Activated T-helper 2 cell treated with anti-CD3 and anti-CD28 coated beads, Interferon-gamma antibody, Interleukin-2, Interleukin-4, amounts not matched to agents 10 μg/mL and 5 μg/mL and 100 μg/mL, durations not matched to agents 14 hours and 24 hours and 36 hours (primary cell): ENCODE results near the gene RABL3. TPM values are rescaled to one million over a fixed set of nuclear protein-coding genes. Genes with fewer than 3 reads are reported as not detected.
"Not testable (repeated sequence)": the region's sequence is repeated elsewhere in the genome, so short reads cannot be mapped to it uniquely, and the experiment has no call there.

ENCODE experiments used
- DNase-seq: peaks from one replicate; pipeline ENCODE4 v3.0.0; 2021; ENCODE audit warnings: low spot score
- H3K27ac Mint-ChIP-seq: one replicate; pipeline ENCODE4 v1.8.0; 2021; ENCODE audit warnings: mixed read lengths
- H3K27me3 Mint-ChIP-seq: one replicate; pipeline ENCODE4 v1.8.0; 2021; ENCODE audit warnings: low read depth, mixed read lengths
- H3K36me3 Mint-ChIP-seq: one replicate; pipeline ENCODE4 v1.8.0; 2021; ENCODE audit warnings: low read depth, mixed read lengths
- H3K4me1 Mint-ChIP-seq: one replicate; pipeline ENCODE4 v1.8.0; 2021; ENCODE audit warnings: low read depth, mixed read lengths
- H3K4me3 Mint-ChIP-seq: one replicate; pipeline ENCODE4 v1.8.0; 2021; ENCODE audit warnings: low read depth, mild to moderate bottlenecking, moderate library complexity, mixed read lengths
- H3K9me3 Mint-ChIP-seq: one replicate; pipeline ENCODE4 v1.8.0; 2021; ENCODE audit warnings: mixed read lengths
- intact Hi-C: fragments of 100-400 bp; cut with micrococcal nuclease; formaldehyde crosslinking; loops from one replicate; pipeline ENCODE4 v1.15.1; 2023
- total RNA-seq: library from RNA; stranded (reverse); gene quantifications from 2 replicates; pipeline ENCODE4 v1.2.3, GENCODE V29; 2022

Gene RABL3
- total RNA-seq, 1 donor from 2014 or later: 30.8 TPM

GRCh38 chr3:120765830-120766493 lies 23.6 kb upstream of the RABL3 start:
- intact Hi-C loops: no loop called here
- peaks cover 12% of the 10 kb centered on the region for H3K36me3 Mint-ChIP-seq
- H3K27ac Mint-ChIP-seq: peak overlapping the region; percentile 19
- H3K27me3 Mint-ChIP-seq: no peaks in the 10 kb centered on the region
- no peak for DNase-seq
- peaks cover 23% of the 10 kb centered on the region for H3K4me1 Mint-ChIP-seq
- no peak overlapping the region for H3K4me3 Mint-ChIP-seq
- H3K9me3 Mint-ChIP-seq: no peaks in the 10 kb centered on the region

- no peak for DNase-seq
- peaks cover 8% of the 10 kb centered on the region for H3K36me3 Mint-ChIP-seq
- no peak overlapping the region for H3K4me3 Mint-ChIP-seq
- no peak overlapping the region for H3K27ac Mint-ChIP-seq
- H3K4me1 Mint-ChIP-seq: peaks cover 26% of the 10 kb centered on the region
- H3K27me3 Mint-ChIP-seq: no peaks in the 10 kb centered on the region
- no peaks in the 10 kb centered on the region for H3K9me3 Mint-ChIP-seq
- intact Hi-C loops: no loop called here
Measured at GRCh38 chr3:120764206-120764605, 21.9 kb upstream of the RABL3 start.

- Mint-ChIP-seq H3K4me3 (no peak overlapping the region), H3K4me1 (peaks cover 30% of the 10 kb centered on the region)
Measured at GRCh38 chr3:120763601-120764000, 21.3 kb upstream of the RABL3 start.

GRCh38 chr3:120762615-120763014 lies 20.3 kb upstream of the RABL3 start:
- intact Hi-C loops: no loop called here

More at GRCh38 chr3:120763601-120764000, 21.3 kb upstream of the RABL3 start:
- DNase-seq: no peak
- H3K9me3 Mint-ChIP-seq: no peaks in the 10 kb centered on the region
- intact Hi-C loops: no loop called here
- H3K27ac Mint-ChIP-seq: no peak overlapping the region
- H3K36me3 Mint-ChIP-seq: peaks cover 13% of the 10 kb centered on the region
- no peaks in the 10 kb centered on the region for H3K27me3 Mint-ChIP-seq

GRCh38 chr3:120758551-120758950 lies 16.2 kb upstream of the RABL3 start:
- peaks cover 51% of the 10 kb centered on the region for H3K36me3 Mint-ChIP-seq
- intact Hi-C loops, H3K4me3 Mint-ChIP-seq, H3K27me3 Mint-ChIP-seq, H3K27ac Mint-ChIP-seq, DNase-seq, H3K9me3 Mint-ChIP-seq: not testable (repeated sequence)
- H3K4me1 Mint-ChIP-seq: peaks cover 17% of the 10 kb centered on the region

More at GRCh38 chr3:120762615-120763014, 20.3 kb upstream of the RABL3 start:
- H3K27me3 Mint-ChIP-seq: no peaks in the 10 kb centered on the region
- H3K27ac Mint-ChIP-seq: no peak overlapping the region
- H3K36me3 Mint-ChIP-seq: peaks cover 19% of the 10 kb centered on the region
- no peak overlapping the region for H3K4me3 Mint-ChIP-seq
- H3K9me3 Mint-ChIP-seq: no peaks in the 10 kb centered on the region
- H3K4me1 Mint-ChIP-seq: peaks cover 30% of the 10 kb centered on the region
- DNase-seq: no peak

- H3K4me1 Mint-ChIP-seq: peaks cover 9% of the 10 kb centered on the region
Measured at GRCh38 chr3:120756061-120756460, 13.7 kb upstream of the RABL3 start.

GRCh38 chr3:120753810-120754209 lies 11.5 kb upstream of the RABL3 start:
- Mint-ChIP-seq H3K27me3 (no peaks in the 10 kb centered on the region), H3K9me3 (no peaks in the 10 kb centered on the region), H3K4me1 (peaks cover 4% of the 10 kb centered on the region), H3K36me3 (peaks cover 66% of the 10 kb centered on the region), H3K27ac (no peak overlapping the region), H3K4me3 (no peak overlapping the region)
- DNase-seq: no peak
- intact Hi-C loops: no loop called here

More at GRCh38 chr3:120756061-120756460, 13.7 kb upstream of the RABL3 start:
- Mint-ChIP-seq H3K27ac (no peak overlapping the region), H3K36me3 (peaks cover 64% of the 10 kb centered on the region), H3K9me3 (no peaks in the 10 kb centered on the region), H3K27me3 (no peaks in the 10 kb centered on the region), H3K4me3 (no peak overlapping the region)
- DNase-seq: no peak
- intact Hi-C loops: no loop called here

- no peak for DNase-seq
- Mint-ChIP-seq H3K27ac (no peak overlapping the region), H3K4me3 (no peak overlapping the region), H3K4me1 (peaks cover 3% of the 10 kb centered on the region), H3K27me3 (no peaks in the 10 kb centered on the region), H3K9me3 (no peaks in the 10 kb centered on the region), H3K36me3 (peaks cover 60% of the 10 kb centered on the region)
- intact Hi-C loops: no loop called here
Measured at GRCh38 chr3:120752865-120753264, 10.5 kb upstream of the RABL3 start.

- H3K27me3 Mint-ChIP-seq: no peaks in the 10 kb centered on the region
- H3K4me1 Mint-ChIP-seq: peaks cover 3% of the 10 kb centered on the region
- no peak overlapping the region for H3K4me3 Mint-ChIP-seq
- no peak overlapping the region for H3K27ac Mint-ChIP-seq
- peaks cover 59% of the 10 kb centered on the region for H3K36me3 Mint-ChIP-seq
- intact Hi-C loops: no loop called here
- no peaks in the 10 kb centered on the region for H3K9me3 Mint-ChIP-seq
- DNase-seq: no peak
Measured at GRCh38 chr3:120752230-120752629, 9.9 kb upstream of the RABL3 start.

GRCh38 chr3:120749843-120750242 lies 7.5 kb upstream of the RABL3 start:
- H3K9me3 Mint-ChIP-seq: no peaks in the 10 kb centered on the region
- H3K36me3 Mint-ChIP-seq: peaks cover 53% of the 10 kb centered on the region
- H3K4me1 Mint-ChIP-seq: peaks cover 3% of the 10 kb centered on the region
- intact Hi-C loops: loop anchor here (10.0 kb wide), 1 partner anchor 1285 kb away; the partner anchor contains the start of genes POGLUT1 and TMEM39A
- no peak overlapping the region for H3K4me3 Mint-ChIP-seq
- H3K27ac Mint-ChIP-seq: no peak overlapping the region
- no peak for DNase-seq
- H3K27me3 Mint-ChIP-seq: no peaks in the 10 kb centered on the region

GRCh38 chr3:120745466-120745865 lies 3.1 kb upstream of the RABL3 start:
- Mint-ChIP-seq H3K4me3 (no peak overlapping the region), H3K4me1 (peaks cover 16% of the 10 kb centered on the region), H3K9me3 (no peaks in the 10 kb centered on the region), H3K36me3 (peaks cover 19% of the 10 kb centered on the region), H3K27me3 (no peaks in the 10 kb centered on the region), H3K27ac (no peak overlapping the region)
- no peak for DNase-seq
- intact Hi-C loops: loop anchor here (10.0 kb wide), 1 partner anchor 1281 kb away; the partner anchor contains the start of genes POGLUT1 and TMEM39A

GRCh38 chr3:120743556-120744195 lies 1.4 kb upstream of the RABL3 start:
- H3K9me3 Mint-ChIP-seq: no peaks in the 10 kb centered on the region
- H3K27ac Mint-ChIP-seq: peak overlapping the region; percentile 97
- H3K4me3 Mint-ChIP-seq: peak overlapping the region; percentile 95
- no peaks in the 10 kb centered on the region for H3K27me3 Mint-ChIP-seq
- DNase-seq: no peak
- peaks cover 15% of the 10 kb centered on the region for H3K4me1 Mint-ChIP-seq
- intact Hi-C loops: loop anchor here (10.0 kb wide), 1 partner anchor 1279 kb away; the partner anchor contains the start of genes POGLUT1 and TMEM39A
- H3K36me3 Mint-ChIP-seq: peaks cover 19% of the 10 kb centered on the region

- no peaks in the 10 kb centered on the region for H3K27me3 Mint-ChIP-seq
- H3K4me1 Mint-ChIP-seq: peaks cover 15% of the 10 kb centered on the region
- peak overlapping the region; percentile 97 for H3K27ac Mint-ChIP-seq
- H3K36me3 Mint-ChIP-seq: peaks cover 24% of the 10 kb centered on the region
- DNase-seq: no peak
- H3K4me3 Mint-ChIP-seq: peak overlapping the region; percentile 95
- intact Hi-C loops: loop anchor here (1.0 to 10.0 kb wide), 4 partner anchors 31 to 1278 kb away; partner anchors contain the start of genes NDUFB4, POGLUT1 and TMEM39A
- H3K9me3 Mint-ChIP-seq: no peaks in the 10 kb centered on the region
Measured at GRCh38 chr3:120742849-120743365, 591 bp upstream of the RABL3 start.
